HCT116 (cell line): ENCODE results near the gene DEPDC1B. TPM values are rescaled to one million over a fixed set of nuclear protein-coding genes. Genes with fewer than 3 reads are reported as not detected.

Source experiments
- ATAC-seq: fragments of 200-7000 bp; cut with Tn5 transposase; 2 replicates; pipeline ENCODE4 v1.9.1; 2020; ENCODE audit warnings: mild to moderate bottlenecking, moderate library complexity
- BruUV-seq: library from RNA; stranded (reverse); fragments of 400-500 nt; replicated peaks from 2 replicates; lab custom pipeline; 2021; lab: Mats Ljungman, UMichigan
- CTCF ChIA-PET: fragments of 300-600 bp; sonication (Branson Sonifier 250); formaldehyde crosslinking; loops from one replicate; lab custom pipeline; 2021; ENCODE audit warnings: antibody characterized with exemption; lab: Charles Lee
- POLR2A ChIA-PET: fragments of 300-600, 350-600 bp; sonication (Branson Sonifier 250); formaldehyde crosslinking; loops from one replicate; lab custom pipeline; 2021; ENCODE audit warnings: antibody characterized with exemption; lab: Charles Lee
- RAD21 ChIA-PET, 2 experiments: fragments of 300-600 bp; sonication (Branson Sonifier 250); formaldehyde crosslinking; loops; one replicate each; lab custom pipeline; 2023; ENCODE audit warnings: low total read pairs in 2 of 2; ENCODE audit not compliant: uncharacterized antibody in 2 of 2, unreplicated experiment in 2 of 2, low non-redundant PET in 1 of 2; lab: Charles Lee
- DNase-seq: peaks from one replicate; pipeline ENCODE4 v3.0.0-alpha.2; 2010; ENCODE audit warnings: low read depth, low spot score
- H2AFZ ChIP-seq: fragments of 200-600 bp; shearing (Covaris generic), sonication (generic); 2 replicates; pipeline ENCODE4 v1.6.1; 2017; ENCODE audit warnings: low read depth, mixed run types, mixed read lengths, antibody characterized with exemption, low read length; ENCODE audit not compliant: poor library complexity, severe bottlenecking
- H3K27ac ChIP-seq: 2 replicates; pipeline ENCODE4 v1.5.1; 2012; ENCODE audit warnings: low read depth, low read length
- H3K27me3 ChIP-seq: fragments of 200-600 bp; sonication (generic); 2 replicates; pipeline ENCODE4 v1.6.1; 2016; ENCODE audit warnings: mixed run types, low read length, mixed read lengths; ENCODE audit not compliant: insufficient read depth
- H3K36me3 ChIP-seq, 2 experiments: fragments of 200-500 bp in 1 of 2; fragments of 200-600 bp in 1 of 2; sonication (Bioruptor generic) in 1 of 2; sonication (generic) in 1 of 2; 2 replicates each; pipeline versions ENCODE4 v1.5.1 to v1.6.1; 2014 to 2016; ENCODE audit warnings: low read length in 2 of 2, inconsistent platforms in 1 of 2, mixed read lengths in 1 of 2, mixed run types in 1 of 2; ENCODE audit not compliant: insufficient read depth in 2 of 2, control insufficient read depth in 1 of 2
- H3K4me1 ChIP-seq, 2 experiments: fragments of 200-600 bp in 1 of 2; sonication (generic) in 1 of 2; 2 replicates each; pipeline versions ENCODE4 v1.5.1 to v1.6.1; 2012 to 2017; ENCODE audit warnings: low read length in 2 of 2, inconsistent platforms in 1 of 2, mild to moderate bottlenecking in 1 of 2, mixed read lengths in 1 of 2, mixed run types in 1 of 2, moderate library complexity in 1 of 2; ENCODE audit not compliant: insufficient read depth in 2 of 2, control insufficient read depth in 1 of 2
- H3K4me2 ChIP-seq: fragments of 200-600 bp; sonication (generic); 2 replicates; pipeline ENCODE4 v1.6.1; 2017; ENCODE audit warnings: mixed run types, low read length, mixed read lengths
- H3K4me3 ChIP-seq, 2 experiments: fragments of 200-600 bp in 1 of 2; sonication (generic) in 1 of 2; replicated peaks in 1 of 2; 2 replicates each; pipeline ENCODE4 v1.5.1; 2011 to 2016; ENCODE audit warnings: low read length in 2 of 2, control low read depth in 1 of 2, low read depth in 1 of 2, mild to moderate bottlenecking in 1 of 2, mixed read lengths in 1 of 2, mixed run types in 1 of 2
- H3K79me2 ChIP-seq: fragments of 200-600 bp; sonication (generic); 2 replicates; pipeline ENCODE4 v1.6.1; 2017; ENCODE audit warnings: mild to moderate bottlenecking, mixed run types, low read length, moderate library complexity, mixed read lengths; ENCODE audit not compliant: insufficient read depth
- H3K9ac ChIP-seq: fragments of 200-600 bp; sonication (generic); 2 replicates; pipeline ENCODE4 v1.6.1; 2016; ENCODE audit warnings: low read length, mixed read lengths
- H3K9me2 ChIP-seq: fragments of 200-600 bp; sonication (generic), shearing (Covaris generic); 2 replicates; pipeline ENCODE4 v1.6.1; 2017; ENCODE audit warnings: mixed run types, mild to moderate bottlenecking, moderate library complexity; ENCODE audit not compliant: insufficient read depth
- H3K9me3 ChIP-seq, 2 experiments: fragments of 200-500 bp in 1 of 2; fragments of 200-600 bp in 1 of 2; sonication (Bioruptor generic) in 1 of 2; sonication (generic) in 1 of 2; 2 replicates each; pipeline ENCODE4 v1.6.1; 2014 to 2017; ENCODE audit warnings: low read length in 2 of 2, mixed read lengths in 2 of 2, inconsistent platforms in 1 of 2, low read depth in 1 of 2, mild to moderate bottlenecking in 1 of 2, mixed run types in 1 of 2, moderate library complexity in 1 of 2; ENCODE audit not compliant: control insufficient read depth in 1 of 2, insufficient read depth in 1 of 2
- H4K20me1 ChIP-seq: fragments of 200-600 bp; sonication (generic), shearing (Covaris generic); 2 replicates; pipeline ENCODE4 v1.6.1; 2017; ENCODE audit warnings: mixed run types, mild to moderate bottlenecking, moderate library complexity; ENCODE audit not compliant: insufficient read depth
- CBX3 ChIP-seq: IDR thresholded peaks from 2 replicates; pipeline ENCODE4 v1.6.1; 2012; ENCODE audit warnings: low read depth
- CEBPB ChIP-seq: IDR thresholded peaks from 2 replicates; pipeline ENCODE4 v1.6.1; 2012; ENCODE audit warnings: low read depth
- EZH2 ChIP-seq: fragments of 200-600 bp; sonication (generic); IDR thresholded peaks from 2 replicates; pipeline ENCODE4 v1.6.1; 2017; ENCODE audit warnings: antibody characterized with exemption, mixed run types
- FOSL1 ChIP-seq: IDR thresholded peaks from 2 replicates; pipeline ENCODE4 v1.6.1; 2012; ENCODE audit warnings: low read depth
- JUND ChIP-seq: IDR thresholded peaks from 2 replicates; pipeline ENCODE4 v1.6.1; 2012
- MAX ChIP-seq: IDR thresholded peaks from 2 replicates; pipeline ENCODE4 v1.6.1; 2012
- POLR2A ChIP-seq: IDR thresholded peaks from 2 replicates; pipeline ENCODE4 v1.7.0; 2011; ENCODE audit warnings: borderline replicate concordance; ENCODE audit not compliant: insufficient read depth, insufficient read length; ENCODE audit errors: extremely low read depth
- RAD21 ChIP-seq: IDR thresholded peaks from 2 replicates; pipeline ENCODE4 v1.6.1; 2012; ENCODE audit warnings: low read depth, mild to moderate bottlenecking
- YY1 ChIP-seq: IDR thresholded peaks from 2 replicates; pipeline ENCODE4 v1.6.1; 2011; ENCODE audit warnings: low read length, low read depth, moderate library complexity, mild to moderate bottlenecking; ENCODE audit not compliant: insufficient replicate concordance; ENCODE audit errors: extremely low read depth
- ZNF274 ChIP-seq: fragments of 200-500 bp; sonication (Bioruptor generic); IDR thresholded peaks from 2 replicates; pipeline ENCODE4 v1.6.1; 2014; ENCODE audit warnings: mild to moderate bottlenecking, low read depth, low read length, inconsistent platforms
- intact Hi-C: fragments of 100-400 bp; cut with micrococcal nuclease; formaldehyde crosslinking; loops from 2 replicates; pipeline ENCODE4 v1.10.0; 2022
- total RNA-seq: library from RNA; stranded (reverse); gene quantifications from one replicate; pipeline ENCODE4 v1.2.1, GENCODE V29; 2021; ENCODE audit not compliant: unreplicated experiment
- TF ChIP-seq, protein P1 (sequence below), 3 experiments: fragments of 200-600 bp in 1 of 3; sonication (generic) in 1 of 3; IDR thresholded peaks in 2 of 3; conservative IDR thresholded peaks in 1 of 3; 2 replicates each; pipeline ENCODE4 v1.5.1; 2012 to 2017; ENCODE audit warnings: low read depth in 2 of 3, low read length in 2 of 3, antibody characterized with exemption in 1 of 3, borderline replicate concordance in 1 of 3, control low read depth in 1 of 3, mild to moderate bottlenecking in 1 of 3, mixed read lengths in 1 of 3, mixed run types in 1 of 3, moderate library complexity in 1 of 3; ENCODE audit not compliant: insufficient read depth in 1 of 3

DEPDC1B gene
- total RNA-seq, 1 experiment from 2014 or later = 39.7 TPM

DNA sequence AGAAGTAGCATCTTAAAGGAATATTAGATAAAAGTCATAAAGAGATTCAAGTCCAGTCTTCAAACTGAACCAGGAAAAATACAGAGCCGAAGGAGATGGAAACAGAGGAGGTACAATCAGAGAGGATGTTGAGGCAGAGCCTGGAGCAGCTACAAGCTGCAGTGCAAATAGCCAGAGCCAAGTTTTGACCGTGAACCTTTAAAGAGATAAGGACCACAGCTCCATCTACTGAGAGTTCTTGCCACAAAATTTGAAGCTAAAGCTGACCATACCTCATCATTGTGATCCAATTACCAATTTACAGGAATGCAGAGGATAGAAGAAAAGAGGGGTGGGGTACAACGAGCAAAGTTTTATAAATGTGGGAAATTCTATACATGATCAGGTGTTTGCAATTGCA lies 10.4 kb upstream of the DEPDC1B start:
- Histone ChIP-seq H3K79me2 (no peaks in the 10 kb centered on the region), H3K4me1 (no peaks in the 10 kb centered on the region)
- no peak for TF ChIP-seq EZH2
- TF ChIP-seq YY1 = no peak
- TF ChIP-seq FOSL1 = no peak
- TF ChIP-seq MAX = no peak
- no peak for TF ChIP-seq ZNF274
- TF ChIP-seq JUND = no peak
- no peak for TF ChIP-seq RAD21
- no peak for TF ChIP-seq CBX3
- TF ChIP-seq CEBPB = no peak
- TF ChIP-seq, protein P1, sequence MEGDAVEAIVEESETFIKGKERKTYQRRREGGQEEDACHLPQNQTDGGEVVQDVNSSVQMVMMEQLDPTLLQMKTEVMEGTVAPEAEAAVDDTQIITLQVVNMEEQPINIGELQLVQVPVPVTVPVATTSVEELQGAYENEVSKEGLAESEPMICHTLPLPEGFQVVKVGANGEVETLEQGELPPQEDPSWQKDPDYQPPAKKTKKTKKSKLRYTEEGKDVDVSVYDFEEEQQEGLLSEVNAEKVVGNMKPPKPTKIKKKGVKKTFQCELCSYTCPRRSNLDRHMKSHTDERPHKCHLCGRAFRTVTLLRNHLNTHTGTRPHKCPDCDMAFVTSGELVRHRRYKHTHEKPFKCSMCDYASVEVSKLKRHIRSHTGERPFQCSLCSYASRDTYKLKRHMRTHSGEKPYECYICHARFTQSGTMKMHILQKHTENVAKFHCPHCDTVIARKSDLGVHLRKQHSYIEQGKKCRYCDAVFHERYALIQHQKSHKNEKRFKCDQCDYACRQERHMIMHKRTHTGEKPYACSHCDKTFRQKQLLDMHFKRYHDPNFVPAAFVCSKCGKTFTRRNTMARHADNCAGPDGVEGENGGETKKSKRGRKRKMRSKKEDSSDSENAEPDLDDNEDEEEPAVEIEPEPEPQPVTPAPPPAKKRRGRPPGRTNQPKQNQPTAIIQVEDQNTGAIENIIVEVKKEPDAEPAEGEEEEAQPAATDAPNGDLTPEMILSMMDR (IDR thresholded peaks at IDR 0.05 in 2 of 3, conservative IDR thresholded peaks at IDR 0.05 in 1 of 3; ENCODE audit: borderline replicate concordance in 1 of 3, insufficient read depth in 1 of 3, low read depth in 2 of 3, low read length in 2 of 3) = no peak
- TF ChIP-seq POLR2A = no peak
- TF ChIP-seq, all 23 proteins: peak for 0
- Histone ChIP-seq H3K4me3 (no peak overlapping the region), H3K4me2 (no peak overlapping the region), H4K20me1 (no peaks in the 10 kb centered on the region), H3K27ac (no peak overlapping the region), H3K9ac (no peak overlapping the region), H3K27me3 (no peaks in the 10 kb centered on the region), H3K9me3 (no peaks in the 10 kb centered on the region), H3K9me2 (no peaks in the 10 kb centered on the region), H2AFZ (no peak overlapping the region), H3K36me3 (no peaks in the 10 kb centered on the region)
- ChIA-PET POLR2A (no interaction called here), CTCF (interaction anchor here (1.5 to 2.0 kb wide), 3 partner anchors 9 to 22 kb away, joined by 3 to 4 read pairs (median 4); partner anchors contain the start of gene DEPDC1B), RAD21 (no interaction called here)
- DNase-seq = no peak
- BruUV-seq = no TSS peak
- intact Hi-C loops = no loop called here
- no peak for ATAC-seq
